SU-DHL-6 (cell line): ENCODE measurements around the gene SLC16A10.
"Not testable (repeated sequence)": the region's sequence is repeated elsewhere in the genome, so short reads cannot be mapped to it uniquely, and the experiment has no call there.

Experiments used
- H2AFZ ChIP-seq: fragments of 200-600 bp; sonication (generic); 2 replicates; pipeline ENCODE4 v1.6.1; 2014; ENCODE audit warnings: low read depth, mild to moderate bottlenecking, moderate library complexity, mixed read lengths, antibody characterized with exemption, low read length; ENCODE audit not compliant: severe bottlenecking
- H3F3A ChIP-seq: fragments of 200-600 bp; shearing (Covaris generic); 2 replicates; pipeline ENCODE4 v1.6.0; 2016; ENCODE audit warnings: antibody characterized with exemption, mild to moderate bottlenecking; ENCODE audit not compliant: insufficient read depth
- H3K27ac ChIP-seq: fragments of 200-600 bp; sonication (generic); 2 replicates; pipeline ENCODE4 v1.5.1; 2016; ENCODE audit warnings: low read depth, mild to moderate bottlenecking, low read length, moderate library complexity, mixed read lengths
- H3K27me3 ChIP-seq: fragments of 200-600 bp; sonication (generic), shearing (Covaris generic); 2 replicates; pipeline ENCODE4 v1.6.0; 2014; ENCODE audit warnings: mild to moderate bottlenecking, low read length
- H3K36me3 ChIP-seq: fragments of 200-600 bp; sonication (generic); 2 replicates; pipeline ENCODE4 v1.6.1; 2014; ENCODE audit warnings: mild to moderate bottlenecking, low read length, mixed read lengths
- H3K4me2 ChIP-seq: fragments of 300-600, 200-600 bp; shearing (Covaris generic), sonication (generic); 2 replicates; pipeline ENCODE4 v1.6.0; 2014; ENCODE audit warnings: low read length, low read depth, mild to moderate bottlenecking; ENCODE audit not compliant: poor library complexity, severe bottlenecking
- H3K4me3 ChIP-seq: fragments of 200-600 bp; sonication (generic); 2 replicates; pipeline ENCODE4 v1.5.1; 2014; ENCODE audit warnings: antibody characterized with exemption, low read length, mild to moderate bottlenecking, mixed read lengths; ENCODE audit not compliant: insufficient read depth, poor library complexity, severe bottlenecking
- H3K79me2 ChIP-seq: fragments of 200-600 bp; sonication (generic); 2 replicates; pipeline ENCODE4 v1.6.1; 2014; ENCODE audit warnings: mild to moderate bottlenecking, low read length, moderate library complexity; ENCODE audit not compliant: insufficient read depth
- H3K9ac ChIP-seq: fragments of 200-600 bp; sonication (generic); 2 replicates; pipeline ENCODE4 v1.7.0; 2014; ENCODE audit warnings: mild to moderate bottlenecking, low read length
- H3K9me2 ChIP-seq: fragments of 200-600 bp; sonication (generic); replicated peaks from 2 replicates; pipeline ENCODE4 v1.6.1; 2014; ENCODE audit warnings: low read length; ENCODE audit not compliant: insufficient read depth
- H3K9me3 ChIP-seq: fragments of 200-600 bp; sonication (generic); 2 replicates; pipeline ENCODE4 v1.6.1; 2014; ENCODE audit warnings: low read length, mixed read lengths; ENCODE audit not compliant: insufficient read depth
- H4K20me1 ChIP-seq: fragments of 200-600 bp; sonication (generic); 2 replicates; pipeline ENCODE4 v1.6.1; 2014; ENCODE audit warnings: low read depth, mild to moderate bottlenecking, antibody characterized with exemption, low read length, moderate library complexity, mixed read lengths
- EZH2phosphoT487 ChIP-seq: fragments of 200-600 bp; sonication (generic), shearing (Covaris generic); conservative IDR thresholded peaks from 2 replicates; pipeline ENCODE4 v1.6.1; 2018; ENCODE audit warnings: mild to moderate bottlenecking, antibody characterized with exemption, low read length, moderate library complexity, mixed read lengths
- TF ChIP-seq, protein P1 (sequence below): fragments of 200-600 bp; sonication (generic); IDR thresholded peaks from one replicate; pipeline ENCODE4 v1.5.1; 2017; ENCODE audit warnings: antibody characterized with exemption, mild to moderate bottlenecking, low read length, moderate library complexity; ENCODE audit not compliant: insufficient read depth, poor library complexity, severe bottlenecking

The SLC16A10 gene

DNA sequence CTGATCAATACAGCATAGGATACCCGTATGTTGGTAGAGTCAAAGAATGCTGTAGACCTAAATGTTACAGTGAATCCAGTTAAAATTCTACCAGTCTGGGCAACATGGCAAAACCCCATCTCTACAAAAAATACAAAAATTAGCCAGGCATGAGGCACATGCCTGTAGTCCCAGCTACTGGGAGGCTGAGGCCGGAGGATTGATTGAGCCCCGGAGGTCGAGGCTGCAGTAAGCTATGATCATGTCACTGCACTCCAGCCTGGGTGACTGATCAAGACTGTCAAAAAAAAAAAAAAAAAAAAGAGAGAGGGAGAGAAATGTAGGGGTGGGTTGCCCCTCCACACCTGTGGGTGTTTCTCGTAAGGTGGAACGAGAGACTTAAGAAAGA is 167.5 kb downstream of the SLC16A10 start:
- H3K27me3 ChIP-seq: no peaks in the 10 kb centered on the region
- H2AFZ ChIP-seq: no peak overlapping the region
- no peak overlapping the region for H3K4me2 ChIP-seq
- TF ChIP-seq EZH2phosphoT487: no peak
- TF ChIP-seq, protein P1, sequence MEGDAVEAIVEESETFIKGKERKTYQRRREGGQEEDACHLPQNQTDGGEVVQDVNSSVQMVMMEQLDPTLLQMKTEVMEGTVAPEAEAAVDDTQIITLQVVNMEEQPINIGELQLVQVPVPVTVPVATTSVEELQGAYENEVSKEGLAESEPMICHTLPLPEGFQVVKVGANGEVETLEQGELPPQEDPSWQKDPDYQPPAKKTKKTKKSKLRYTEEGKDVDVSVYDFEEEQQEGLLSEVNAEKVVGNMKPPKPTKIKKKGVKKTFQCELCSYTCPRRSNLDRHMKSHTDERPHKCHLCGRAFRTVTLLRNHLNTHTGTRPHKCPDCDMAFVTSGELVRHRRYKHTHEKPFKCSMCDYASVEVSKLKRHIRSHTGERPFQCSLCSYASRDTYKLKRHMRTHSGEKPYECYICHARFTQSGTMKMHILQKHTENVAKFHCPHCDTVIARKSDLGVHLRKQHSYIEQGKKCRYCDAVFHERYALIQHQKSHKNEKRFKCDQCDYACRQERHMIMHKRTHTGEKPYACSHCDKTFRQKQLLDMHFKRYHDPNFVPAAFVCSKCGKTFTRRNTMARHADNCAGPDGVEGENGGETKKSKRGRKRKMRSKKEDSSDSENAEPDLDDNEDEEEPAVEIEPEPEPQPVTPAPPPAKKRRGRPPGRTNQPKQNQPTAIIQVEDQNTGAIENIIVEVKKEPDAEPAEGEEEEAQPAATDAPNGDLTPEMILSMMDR: no peak
- H3K36me3 ChIP-seq: no peaks in the 10 kb centered on the region
- no peak overlapping the region for H3K4me3 ChIP-seq
- no peaks in the 10 kb centered on the region for H4K20me1 ChIP-seq
- H3K79me2 ChIP-seq: peaks cover 5% of the 10 kb centered on the region; the same call in 1 of the 2 replicates
- no peak overlapping the region for H3K27ac ChIP-seq
- no peaks in the 10 kb centered on the region for H3K9me3 ChIP-seq
- H3K9ac ChIP-seq: no peak overlapping the region
- 0 out of 2 replicates have a peak, but pooled peaks cover 8% of the 10 kb centered on the region for H3F3A ChIP-seq
- H3K9me2 ChIP-seq: no peaks in the 10 kb centered on the region

DNA sequence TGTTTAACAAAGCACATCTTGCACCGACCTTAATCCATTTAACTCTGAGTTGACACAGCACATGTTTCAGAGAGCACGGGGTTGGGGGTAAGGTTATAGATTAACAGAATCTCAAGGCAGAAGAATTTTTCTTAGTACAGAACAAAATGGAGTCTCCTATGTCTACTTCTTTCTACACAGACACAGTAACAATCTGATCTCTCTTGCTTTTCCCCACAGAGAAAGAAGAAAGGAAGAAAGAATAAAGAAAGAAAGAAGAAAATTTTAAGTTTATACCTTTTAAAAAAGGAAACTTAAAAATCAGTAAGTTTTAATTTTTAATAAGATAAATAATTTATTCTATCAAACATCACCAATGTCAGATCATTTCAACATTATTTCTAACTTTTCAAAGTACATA is 168.5 kb downstream of the SLC16A10 start:
- H3K27me3 ChIP-seq, H3K9me2 ChIP-seq, H3K4me3 ChIP-seq, H3K36me3 ChIP-seq, H3K9me3 ChIP-seq, H3K4me2 ChIP-seq, H3F3A ChIP-seq, H2AFZ ChIP-seq, H3K9ac ChIP-seq, H3K27ac ChIP-seq, H4K20me1 ChIP-seq: not testable (repeated sequence)
- peaks cover 16% of the 10 kb centered on the region for H3K79me2 ChIP-seq

DNA sequence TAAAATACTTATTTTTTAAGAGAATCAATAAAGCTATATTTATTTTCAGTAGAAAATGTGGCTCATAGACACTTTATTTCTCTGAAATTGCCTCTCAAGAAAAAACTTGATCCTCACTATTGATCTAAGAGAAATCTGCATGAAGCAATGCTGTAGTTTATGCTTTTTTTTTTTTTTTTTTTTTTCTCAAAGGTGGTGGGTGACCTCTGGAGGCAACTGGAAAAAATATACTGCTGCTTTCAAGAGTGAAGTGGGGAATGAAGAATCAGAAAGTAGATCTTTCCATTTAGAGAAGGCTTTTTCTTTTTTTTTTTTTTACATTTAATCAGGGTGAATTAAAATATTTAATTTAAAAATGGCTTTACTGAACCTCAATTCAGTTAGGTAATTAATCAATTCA is 169.3 kb downstream of the SLC16A10 start:
- Histone ChIP-seq H3K4me2 (no peak overlapping the region), H3K9ac (no peak overlapping the region), H4K20me1 (no peaks in the 10 kb centered on the region), H3K36me3 (no peaks in the 10 kb centered on the region), H3K79me2 (peaks cover 22% of the 10 kb centered on the region), H3K4me3 (no peak overlapping the region), H3F3A (0 out of 2 replicates have a peak, but pooled peaks cover 8% of the 10 kb centered on the region), H3K27me3 (no peaks in the 10 kb centered on the region), H3K9me2 (no peaks in the 10 kb centered on the region), H3K27ac (no peak overlapping the region), H3K9me3 (no peaks in the 10 kb centered on the region), H2AFZ (no peak overlapping the region)
- no peak for TF ChIP-seq EZH2phosphoT487
- TF ChIP-seq, protein P1: no peak

DNA sequence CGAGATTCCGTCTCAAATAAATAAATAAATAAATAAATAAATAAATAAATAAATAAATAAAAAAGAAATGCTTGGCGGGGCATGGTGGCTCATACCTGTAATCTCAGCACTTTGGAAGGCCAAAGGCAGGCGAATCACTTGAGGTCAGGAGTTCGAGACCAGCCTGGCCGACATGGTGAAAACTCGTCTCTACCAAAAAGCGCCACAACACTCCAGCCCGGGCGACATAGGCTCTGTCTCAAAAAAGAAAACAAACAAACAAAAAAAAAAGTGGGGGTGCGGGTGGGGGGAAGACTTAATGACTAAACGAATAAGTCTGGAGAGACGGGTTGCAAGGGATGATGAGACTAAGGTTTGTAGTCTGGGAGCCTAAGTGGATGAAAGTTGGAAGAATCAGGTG is 170.7 kb downstream of the SLC16A10 start:
- H4K20me1 ChIP-seq: no peaks in the 10 kb centered on the region
- H2AFZ ChIP-seq: peak overlapping the region; percentile 95
- H3K9me2 ChIP-seq: no peaks in the 10 kb centered on the region
- no peaks in the 10 kb centered on the region for H3K27me3 ChIP-seq
- no peak for TF ChIP-seq EZH2phosphoT487
- TF ChIP-seq, protein P1: no peak
- no peaks in the 10 kb centered on the region for H3K36me3 ChIP-seq
- no peak overlapping the region for H3K27ac ChIP-seq
- no peak overlapping the region for H3K4me2 ChIP-seq
- H3K4me3 ChIP-seq: no peak overlapping the region
- H3K79me2 ChIP-seq: peaks cover 33% of the 10 kb centered on the region
- no peak overlapping the region for H3K9ac ChIP-seq
- 0 out of 2 replicates have a peak, but pooled peaks cover 8% of the 10 kb centered on the region for H3F3A ChIP-seq
- H3K9me3 ChIP-seq: no peaks in the 10 kb centered on the region
